Astrocyte (in vitro differentiated cells and primary cell): Measurements from ENCODE around the gene XYLT1. TPM values are rescaled to one million over a fixed set of nuclear protein-coding genes. Genes with fewer than 3 reads are reported as not detected.
A peak's percentile ranks its signal among the peaks of the same experiment; 100 is the strongest.

Experiments
- DNase-seq: peaks from one replicate; pipeline ENCODE4 v3.0.0-alpha.2; 2010; ENCODE audit warnings: low read depth
- FAIRE-seq: peaks from 2 replicates; lab custom pipeline; 2011; peaks lifted over from hg19 to GRCh38; lab: Jason Lieb, UNC
- H2AFZ ChIP-seq: 2 replicates; pipeline ENCODE4 v1.6.0; 2012; ENCODE audit warnings: low read depth, low read length, inconsistent platforms
- H3K27ac ChIP-seq: 2 replicates; pipeline ENCODE4 v1.5.1; 2011; ENCODE audit warnings: low read depth, low read length, inconsistent platforms
- H3K27me3 ChIP-seq: 2 replicates; pipeline ENCODE4 v1.6.0; 2011; ENCODE audit warnings: low read length, inconsistent platforms; ENCODE audit not compliant: insufficient read depth
- H3K36me3 ChIP-seq: 2 replicates; pipeline ENCODE4 v1.5.1; 2011; ENCODE audit warnings: low read length, inconsistent platforms; ENCODE audit not compliant: insufficient read depth
- H3K4me1 ChIP-seq: 2 replicates; pipeline ENCODE4 v1.5.1; 2011; ENCODE audit warnings: low read length, inconsistent platforms; ENCODE audit not compliant: insufficient read depth
- H3K4me2 ChIP-seq: 2 replicates; pipeline ENCODE4 v1.6.0; 2012; ENCODE audit warnings: low read length, inconsistent platforms
- H3K4me3 ChIP-seq: 2 replicates; pipeline ENCODE4 v1.5.1; 2011; ENCODE audit warnings: low read depth, mild to moderate bottlenecking, low read length, inconsistent platforms; ENCODE audit not compliant: insufficient read depth
- H3K79me2 ChIP-seq: 2 replicates; pipeline ENCODE4 v1.6.0; 2012; ENCODE audit warnings: mild to moderate bottlenecking, low read length, inconsistent platforms; ENCODE audit not compliant: insufficient read depth
- H3K9ac ChIP-seq: 2 replicates; pipeline ENCODE4 v1.6.0; 2012; ENCODE audit warnings: mild to moderate bottlenecking, low read length, inconsistent platforms
- H3K9me3 ChIP-seq: 2 replicates; pipeline ENCODE4 v1.5.1; 2012; ENCODE audit warnings: low read depth, mild to moderate bottlenecking, low read length, inconsistent platforms; ENCODE audit not compliant: insufficient read depth
- H4K20me1 ChIP-seq: 2 replicates; pipeline ENCODE4 v1.6.0; 2012; ENCODE audit warnings: low read length, inconsistent platforms; ENCODE audit not compliant: insufficient read depth
- H3K27ac Mint-ChIP-seq: one replicate; pipeline ENCODE4 v1.8.0; 2021; ENCODE audit warnings: mild to moderate bottlenecking, mixed read lengths; ENCODE audit not compliant: unreplicated experiment
- H3K27me3 Mint-ChIP-seq: one replicate; pipeline ENCODE4 v1.8.0; 2021; ENCODE audit warnings: low read depth, mixed read lengths; ENCODE audit not compliant: unreplicated experiment
- H3K36me3 Mint-ChIP-seq: one replicate; pipeline ENCODE4 v1.8.0; 2021; ENCODE audit warnings: low read depth, mixed read lengths; ENCODE audit not compliant: unreplicated experiment
- H3K4me1 Mint-ChIP-seq: one replicate; pipeline ENCODE4 v1.8.0; 2021; ENCODE audit warnings: low read depth, mixed read lengths; ENCODE audit not compliant: unreplicated experiment
- H3K4me3 Mint-ChIP-seq: one replicate; pipeline ENCODE4 v1.8.0; 2021; ENCODE audit warnings: mild to moderate bottlenecking, moderate library complexity, mixed read lengths; ENCODE audit not compliant: unreplicated experiment
- H3K9me3 Mint-ChIP-seq: one replicate; pipeline ENCODE4 v1.8.0; 2021; ENCODE audit warnings: mild to moderate bottlenecking, mixed read lengths; ENCODE audit not compliant: unreplicated experiment
- CTCF ChIP-seq: IDR thresholded peaks from 2 replicates; pipeline ENCODE4 v1.5.1; 2011; ENCODE audit warnings: low read depth, mild to moderate bottlenecking, inconsistent platforms, low read length, moderate library complexity; ENCODE audit not compliant: insufficient read depth
- EZH2 ChIP-seq: IDR thresholded peaks from 2 replicates; pipeline ENCODE4 v1.6.1; 2012; ENCODE audit warnings: mild to moderate bottlenecking, low read length, inconsistent platforms; ENCODE audit not compliant: insufficient read depth
- total RNA-seq: library from RNA; stranded (reverse); gene quantifications from 2 replicates; pipeline ENCODE4 v1.2.1, GENCODE V29; 2021

The XYLT1 gene
- total RNA-seq, 1 donor from 2014 or later = 22.9 TPM

- no peak overlapping the region for H2AFZ ChIP-seq
- Mint-ChIP-seq H3K4me1 (no peaks in the 10 kb centered on the region), H3K4me3 (no peak overlapping the region), H3K36me3 (peaks cover 11% of the 10 kb centered on the region), H3K9me3 (no peaks in the 10 kb centered on the region), H3K27ac (no peak overlapping the region), H3K27me3 (no peaks in the 10 kb centered on the region)
- H3K4me1 ChIP-seq = no peaks in the 10 kb centered on the region
- no peak overlapping the region for H3K27ac ChIP-seq
- FAIRE-seq (no peak), DNase-seq (no peak)
- peaks cover 40% of the 10 kb centered on the region for H4K20me1 ChIP-seq
- no peak for TF ChIP-seq EZH2
- TF ChIP-seq CTCF = no peak
- H3K27me3 ChIP-seq = no peaks in the 10 kb centered on the region
- no peak overlapping the region for H3K4me2 ChIP-seq
- H3K9me3 ChIP-seq = no peaks in the 10 kb centered on the region
- H3K4me3 ChIP-seq = no peak overlapping the region
- H3K9ac ChIP-seq = no peak overlapping the region
- H3K79me2 ChIP-seq = no peaks in the 10 kb centered on the region
- peaks cover 11% of the 10 kb centered on the region for H3K36me3 ChIP-seq
Measured at GRCh38 chr16:17196526-17196925, 274.2 kb downstream of the XYLT1 start.

DNA sequence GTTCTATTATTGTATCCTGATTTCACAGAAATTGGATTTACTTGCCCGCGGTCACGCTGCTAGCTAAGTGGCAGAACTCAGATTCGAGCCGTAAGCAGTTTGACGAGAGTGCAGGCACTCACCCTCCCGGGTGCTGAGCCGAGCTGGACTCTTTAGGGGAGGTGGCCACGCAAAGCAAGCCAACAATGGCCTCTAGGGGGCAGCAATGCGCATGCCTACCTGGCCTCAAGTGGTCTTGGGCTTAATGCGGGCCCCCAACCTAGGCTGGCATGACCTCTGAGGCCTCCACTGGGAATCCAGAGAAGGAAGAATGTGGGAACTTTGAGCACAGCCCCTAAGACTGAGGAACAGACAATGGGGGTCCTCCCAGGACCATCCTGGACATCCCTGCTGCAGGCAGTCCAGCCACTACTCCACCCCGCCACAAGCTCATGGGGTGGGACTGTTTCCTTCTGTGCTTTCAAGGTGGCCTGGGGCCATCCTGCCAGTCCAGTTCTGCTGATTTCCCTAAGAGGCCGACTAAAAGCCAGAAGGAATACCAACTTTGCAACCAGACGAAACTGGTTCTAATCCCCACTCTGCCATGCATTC is 276.5 kb downstream of the XYLT1 start:
- Mint-ChIP-seq H3K27me3 (no peaks in the 10 kb centered on the region), H3K4me3 (no peak overlapping the region), H3K27ac (no peak overlapping the region), H3K36me3 (peaks cover 11% of the 10 kb centered on the region), H3K4me1 (no peaks in the 10 kb centered on the region), H3K9me3 (no peaks in the 10 kb centered on the region)
- Histone ChIP-seq H3K4me2 (no peak overlapping the region), H3K27me3 (no peaks in the 10 kb centered on the region), H3K36me3 (peaks cover 14% of the 10 kb centered on the region), H3K9ac (no peak overlapping the region), H3K4me1 (no peaks in the 10 kb centered on the region), H2AFZ (no peak overlapping the region), H4K20me1 (peaks cover 36% of the 10 kb centered on the region), H3K27ac (no peak overlapping the region), H3K79me2 (no peaks in the 10 kb centered on the region), H3K9me3 (no peaks in the 10 kb centered on the region), H3K4me3 (no peak overlapping the region)
- DNase-seq = peak; percentile 22
- peak; percentile 48 for TF ChIP-seq CTCF
- TF ChIP-seq EZH2 = no peak
- no peak for FAIRE-seq

DNA sequence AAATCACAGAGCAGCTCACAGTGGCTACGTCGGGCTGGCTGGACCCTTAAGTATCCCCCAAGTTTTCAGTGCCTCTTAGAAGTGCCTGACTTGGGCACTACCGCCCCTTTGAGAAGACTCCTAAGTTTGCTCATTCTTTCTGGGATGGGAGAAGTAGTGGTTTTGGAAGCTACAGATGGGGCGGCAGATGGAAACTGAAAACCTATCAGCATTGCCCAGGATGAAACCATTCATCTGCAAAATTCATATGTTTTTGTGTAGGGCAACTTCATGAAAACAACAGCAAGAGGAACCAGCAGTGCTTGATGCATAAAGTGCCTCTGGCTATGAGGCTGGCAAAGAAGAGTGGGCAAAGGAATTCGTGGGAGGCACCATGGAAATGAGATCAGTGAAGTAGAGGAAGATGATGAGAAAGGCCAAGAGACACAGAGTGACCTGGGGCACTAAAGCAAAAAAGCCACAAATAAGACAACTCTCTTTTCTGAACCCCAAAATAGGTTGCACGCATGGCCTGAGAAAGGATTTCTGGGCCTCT is 277.1 kb downstream of the XYLT1 start:
- Mint-ChIP-seq H3K4me1 (no peaks in the 10 kb centered on the region), H3K27ac (no peak overlapping the region), H3K36me3 (peaks cover 13% of the 10 kb centered on the region), H3K9me3 (no peaks in the 10 kb centered on the region), H3K4me3 (no peak overlapping the region), H3K27me3 (no peaks in the 10 kb centered on the region)
- H3K27ac ChIP-seq = no peak overlapping the region
- DNase-seq = no peak
- no peak overlapping the region for H3K4me3 ChIP-seq
- no peaks in the 10 kb centered on the region for H3K27me3 ChIP-seq
- no peak overlapping the region for H2AFZ ChIP-seq
- H3K36me3 ChIP-seq = peaks cover 13% of the 10 kb centered on the region
- FAIRE-seq = no peak
- H3K9me3 ChIP-seq = no peaks in the 10 kb centered on the region
- H3K9ac ChIP-seq = no peak overlapping the region
- TF ChIP-seq CTCF = no peak
- no peak for TF ChIP-seq EZH2
- H3K4me2 ChIP-seq = no peak overlapping the region
- H3K79me2 ChIP-seq = no peaks in the 10 kb centered on the region
- peaks cover 36% of the 10 kb centered on the region for H4K20me1 ChIP-seq
- no peaks in the 10 kb centered on the region for H3K4me1 ChIP-seq
